ENCODE measurements around the gene MARCHF9. TPM values are rescaled to one million over a fixed set of nuclear protein-coding genes. Genes with fewer than 3 reads are reported as not detected.
"Not testable (repeated sequence)": the region's sequence is repeated elsewhere in the genome, so short reads cannot be mapped to it uniquely, and the experiment has no call there.

Gene MARCHF9
- total RNA-seq, 2 donors from 2014 or later: 11.1 to 13.2 TPM

- Histone ChIP-seq H3K36me3 (peaks cover 11 to 26% of the 10 kb centered on the region in 2 donors), H3K4me1 (replicated peaks) (no peaks in the 10 kb centered on the region), H3K27me3 (replicated peaks; ENCODE audit: insufficient read depth) (no peaks in the 10 kb centered on the region), H3K9me3 (no peaks in the 10 kb centered on the region), H3K4me3 (no peak overlapping the region), H3K27ac (no peak overlapping the region)
- 98% methylated on average over 15 of the region's 15 CpGs for WGBS
- no peak for DNase-seq (ENCODE audit: low spot score)
- TF ChIP-seq POLR2AphosphoS5 (IDR thresholded peaks at IDR 0.05) (no peak), POLR2A (IDR thresholded peaks at IDR 0.05) (no peak)
- TF ChIP-seq, protein P1, sequence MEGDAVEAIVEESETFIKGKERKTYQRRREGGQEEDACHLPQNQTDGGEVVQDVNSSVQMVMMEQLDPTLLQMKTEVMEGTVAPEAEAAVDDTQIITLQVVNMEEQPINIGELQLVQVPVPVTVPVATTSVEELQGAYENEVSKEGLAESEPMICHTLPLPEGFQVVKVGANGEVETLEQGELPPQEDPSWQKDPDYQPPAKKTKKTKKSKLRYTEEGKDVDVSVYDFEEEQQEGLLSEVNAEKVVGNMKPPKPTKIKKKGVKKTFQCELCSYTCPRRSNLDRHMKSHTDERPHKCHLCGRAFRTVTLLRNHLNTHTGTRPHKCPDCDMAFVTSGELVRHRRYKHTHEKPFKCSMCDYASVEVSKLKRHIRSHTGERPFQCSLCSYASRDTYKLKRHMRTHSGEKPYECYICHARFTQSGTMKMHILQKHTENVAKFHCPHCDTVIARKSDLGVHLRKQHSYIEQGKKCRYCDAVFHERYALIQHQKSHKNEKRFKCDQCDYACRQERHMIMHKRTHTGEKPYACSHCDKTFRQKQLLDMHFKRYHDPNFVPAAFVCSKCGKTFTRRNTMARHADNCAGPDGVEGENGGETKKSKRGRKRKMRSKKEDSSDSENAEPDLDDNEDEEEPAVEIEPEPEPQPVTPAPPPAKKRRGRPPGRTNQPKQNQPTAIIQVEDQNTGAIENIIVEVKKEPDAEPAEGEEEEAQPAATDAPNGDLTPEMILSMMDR (IDR thresholded peaks at IDR 0.05): no peak
- intact Hi-C loops (cut with DNase I): no loop called here
Measured at GRCh38 chr12:57718641-57719528, 36.0 kb upstream of the MARCHF9 start.

GRCh38 chr12:57719777-57720605 lies 34.9 kb upstream of the MARCHF9 start:
- Histone ChIP-seq H3K4me3 (no peak overlapping the region), H3K9me3 (no peaks in the 10 kb centered on the region), H3K27ac (no peak overlapping the region), H3K36me3 (peaks cover 11 to 26% of the 10 kb centered on the region in 2 donors), H3K4me1 (replicated peaks) (no peaks in the 10 kb centered on the region), H3K27me3 (replicated peaks; ENCODE audit: insufficient read depth) (no peaks in the 10 kb centered on the region)
- intact Hi-C loops (cut with DNase I): no loop called here
- WGBS: 93% methylated on average over 20 of the region's 20 CpGs
- DNase-seq (ENCODE audit: low spot score): no peak
- TF ChIP-seq POLR2A (IDR thresholded peaks at IDR 0.05) (no peak), POLR2AphosphoS5 (IDR thresholded peaks at IDR 0.05) (no peak)
- TF ChIP-seq, protein P1 (IDR thresholded peaks at IDR 0.05): no peak

GRCh38 chr12:57720606-57721595 lies 34.0 kb upstream of the MARCHF9 start:
- WGBS: 86% methylated on average over 11 of the region's 11 CpGs
- Histone ChIP-seq H3K27ac (no peak overlapping the region), H3K9me3 (no peaks in the 10 kb centered on the region), H3K36me3 (peaks cover 11 to 25% of the 10 kb centered on the region in 2 donors), H3K4me3 (no peak overlapping the region), H3K27me3 (replicated peaks; ENCODE audit: insufficient read depth) (no peaks in the 10 kb centered on the region), H3K4me1 (replicated peaks) (no peaks in the 10 kb centered on the region)
- DNase-seq (ENCODE audit: low spot score): no peak
- TF ChIP-seq, protein P1 (IDR thresholded peaks at IDR 0.05): no peak
- TF ChIP-seq POLR2AphosphoS5 (IDR thresholded peaks at IDR 0.05) (no peak), POLR2A (IDR thresholded peaks at IDR 0.05) (no peak)
- intact Hi-C loops (cut with DNase I): no loop called here

- H3K9me3 ChIP-seq; DNase-seq (ENCODE audit: low spot score); H3K4me1 ChIP-seq (replicated peaks); H3K27ac ChIP-seq; H3K27me3 ChIP-seq (replicated peaks; ENCODE audit: insufficient read depth); H3K4me3 ChIP-seq; intact Hi-C loops (cut with DNase I): not testable (repeated sequence)
- peaks cover 7 to 17% of the 10 kb centered on the region in 2 donors for H3K36me3 ChIP-seq
- 89% methylated on average over 16 of the region's 16 CpGs for WGBS
Measured at GRCh38 chr12:57721846-57722608, 32.9 kb upstream of the MARCHF9 start.

Data from prostate gland (tissue), 2 donors.